DOHH2 (cell line): Measurements from ENCODE around the gene TMEM69.

Source experiments
- H3F3A ChIP-seq: fragments of 200-600 bp; sonication (generic), shearing (Covaris generic); 2 replicates; pipeline ENCODE4 v1.6.0; 2016; ENCODE audit warnings: antibody characterized with exemption, mild to moderate bottlenecking; ENCODE audit not compliant: control insufficient read depth, insufficient read depth
- H3K27ac ChIP-seq: fragments of 200-600 bp; sonication (generic); 2 replicates; pipeline ENCODE4 v1.5.1; 2014; ENCODE audit warnings: low read depth, mild to moderate bottlenecking, low read length, moderate library complexity
- H3K27me3 ChIP-seq: fragments of 200-600 bp; sonication (generic); 2 replicates; pipeline ENCODE4 v1.6.1; 2014; ENCODE audit warnings: mild to moderate bottlenecking, low read length, mixed read lengths; ENCODE audit not compliant: control insufficient read depth
- H3K36me3 ChIP-seq: fragments of 200-600 bp; sonication (generic); 2 replicates; pipeline ENCODE4 v1.6.1; 2014; ENCODE audit warnings: mild to moderate bottlenecking, low read length, moderate library complexity, mixed read lengths; ENCODE audit not compliant: control insufficient read depth
- H3K4me1 ChIP-seq: fragments of 200-600 bp; sonication (generic); 2 replicates; pipeline ENCODE4 v1.6.1; 2014; ENCODE audit warnings: mild to moderate bottlenecking, low read length, mixed read lengths; ENCODE audit not compliant: control insufficient read depth
- H3K4me2 ChIP-seq: fragments of 200-600 bp; sonication (generic); 2 replicates; pipeline ENCODE4 v1.6.0; 2014; ENCODE audit warnings: mild to moderate bottlenecking, low read length, moderate library complexity
- H3K4me3 ChIP-seq: fragments of 200-600 bp; sonication (generic); 2 replicates; pipeline ENCODE4 v1.5.1; 2014; ENCODE audit warnings: mild to moderate bottlenecking, low read length, mixed read lengths
- H3K79me2 ChIP-seq: fragments of 200-600 bp; sonication (generic); 2 replicates; pipeline ENCODE4 v1.6.1; 2014; ENCODE audit warnings: mild to moderate bottlenecking, low read length, mixed read lengths; ENCODE audit not compliant: control insufficient read depth
- H3K9me2 ChIP-seq: fragments of 200-600 bp; sonication (generic); replicated peaks from 2 replicates; pipeline ENCODE4 v1.6.1; 2014; ENCODE audit warnings: mild to moderate bottlenecking, low read length, mixed read lengths; ENCODE audit not compliant: control insufficient read depth
- H3K9me3 ChIP-seq: fragments of 200-600 bp; sonication (generic); 2 replicates; pipeline ENCODE4 v1.6.1; 2014; ENCODE audit warnings: antibody characterized with exemption, low read length, mixed read lengths; ENCODE audit not compliant: control insufficient read depth, insufficient read depth
- H4K20me1 ChIP-seq: fragments of 200-600 bp; sonication (generic); 2 replicates; pipeline ENCODE4 v1.6.0; 2014; ENCODE audit warnings: low read depth, mild to moderate bottlenecking, antibody characterized with exemption, low read length, moderate library complexity; ENCODE audit not compliant: control insufficient read depth, insufficient read depth
- CTCF ChIP-seq: fragments of 200-600 bp; sonication (generic); IDR thresholded peaks from one replicate; pipeline ENCODE4 v1.5.1; 2014; ENCODE audit warnings: antibody characterized with exemption, mild to moderate bottlenecking, low read depth, low read length; ENCODE audit not compliant: poor library complexity, severe bottlenecking
- EZH2phosphoT487 ChIP-seq: fragments of 200-600 bp; sonication (generic); IDR thresholded peaks from 2 replicates; pipeline ENCODE4 v1.6.1; 2017; ENCODE audit warnings: borderline replicate concordance, mild to moderate bottlenecking, antibody characterized with exemption, low read length, moderate library complexity, mixed read lengths

TMEM69 gene

GRCh38 chr1:45682942-45683341, 5.0 kb upstream of the TMEM69 start:
- peaks cover 65% of the 10 kb centered on the region for H3K36me3 ChIP-seq
- H3K4me1 ChIP-seq = peaks cover 67% of the 10 kb centered on the region
- no peaks in the 10 kb centered on the region for H3K9me2 ChIP-seq
- peak overlapping the region; percentile 39 for H3K4me2 ChIP-seq
- H3K79me2 ChIP-seq = peaks cover 94% of the 10 kb centered on the region
- no peaks in the 10 kb centered on the region for H3K9me3 ChIP-seq
- H3K27me3 ChIP-seq = no peaks in the 10 kb centered on the region
- TF ChIP-seq CTCF = no peak
- no peak for TF ChIP-seq EZH2phosphoT487
- H3K4me3 ChIP-seq = 0 out of 2 replicates have a peak overlapping the region, but pooled peaks have one; percentile 3
- no peak overlapping the region for H3K27ac ChIP-seq
- H4K20me1 ChIP-seq = peaks cover 19% of the 10 kb centered on the region
- H3F3A ChIP-seq = peaks cover 8% of the 10 kb centered on the region

GRCh38 chr1:45684402-45684801, 3.6 kb upstream of the TMEM69 start:
- Histone ChIP-seq H3K9me2 (no peaks in the 10 kb centered on the region), H3F3A (peaks cover 8% of the 10 kb centered on the region), H3K27me3 (no peaks in the 10 kb centered on the region), H3K79me2 (peaks cover 94% of the 10 kb centered on the region), H3K36me3 (peaks cover 62% of the 10 kb centered on the region), H3K27ac (no peak overlapping the region), H4K20me1 (peaks cover 19% of the 10 kb centered on the region), H3K4me3 (peak overlapping the region; percentile 94), H3K9me3 (no peaks in the 10 kb centered on the region), H3K4me1 (peaks cover 61% of the 10 kb centered on the region), H3K4me2 (peak overlapping the region; percentile 93)
- TF ChIP-seq CTCF (no peak), EZH2phosphoT487 (no peak)

- Histone ChIP-seq H3K4me2 (peak overlapping the region; percentile 93), H3K4me1 (peaks cover 64% of the 10 kb centered on the region), H3K9me2 (no peaks in the 10 kb centered on the region), H3K27me3 (no peaks in the 10 kb centered on the region), H4K20me1 (peaks cover 19% of the 10 kb centered on the region), H3K27ac (peak overlapping the region; percentile 92), H3K9me3 (no peaks in the 10 kb centered on the region), H3K4me3 (peak overlapping the region; percentile 94), H3K36me3 (peaks cover 64% of the 10 kb centered on the region), H3F3A (peaks cover 9% of the 10 kb centered on the region), H3K79me2 (peaks cover 94% of the 10 kb centered on the region)
- TF ChIP-seq EZH2phosphoT487 (no peak), CTCF (no peak)
Measured at GRCh38 chr1:45685308-45686014, 2.5 kb upstream of the TMEM69 start.
